Measurements from ENCODE around the gene IQGAP2.

The IQGAP2 gene

GRCh38 chr5:76492819-76493189 lies 89.7 kb downstream of the IQGAP2 start:
- no peak overlapping the region for H3K4me3 ChIP-seq (ENCODE audit: insufficient read depth, low read depth, low read length, poor library complexity, severe bottlenecking)
- H3K4me1 ChIP-seq (ENCODE audit: control insufficient read depth, insufficient read depth, low read length, poor library complexity, severe bottlenecking): peaks cover 5% of the 10 kb centered on the region
- DNase-seq: no peak
- H3K27me3 ChIP-seq (replicated peaks; ENCODE audit: control insufficient read depth, insufficient read depth, low read length, poor library complexity, severe bottlenecking): no peaks in the 10 kb centered on the region
- no peak overlapping the region for H3K27ac ChIP-seq (ENCODE audit: insufficient read depth, low read length, poor library complexity, severe bottlenecking)
- H3K9me3 ChIP-seq (ENCODE audit: control insufficient read depth, low read length): no peaks in the 10 kb centered on the region
- no peaks in the 10 kb centered on the region for H3K36me3 ChIP-seq (ENCODE audit: control insufficient read depth, insufficient read depth, low read length)

GRCh38 chr5:76493190-76493837 lies 90.2 kb downstream of the IQGAP2 start:
- no peak for DNase-seq
- H3K27ac ChIP-seq (ENCODE audit: insufficient read depth, low read length, poor library complexity, severe bottlenecking): no peak overlapping the region
- no peaks in the 10 kb centered on the region for H3K36me3 ChIP-seq (ENCODE audit: control insufficient read depth, insufficient read depth, low read length)
- H3K27me3 ChIP-seq (replicated peaks; ENCODE audit: control insufficient read depth, insufficient read depth, low read length, poor library complexity, severe bottlenecking): no peaks in the 10 kb centered on the region
- no peaks in the 10 kb centered on the region for H3K9me3 ChIP-seq (ENCODE audit: control insufficient read depth, low read length)
- no peak overlapping the region for H3K4me3 ChIP-seq (ENCODE audit: insufficient read depth, low read depth, low read length, poor library complexity, severe bottlenecking)
- peaks cover 5% of the 10 kb centered on the region for H3K4me1 ChIP-seq (ENCODE audit: control insufficient read depth, insufficient read depth, low read length, poor library complexity, severe bottlenecking)

- H3K9me3 ChIP-seq (ENCODE audit: control insufficient read depth, low read length): no peaks in the 10 kb centered on the region
- no peak overlapping the region for H3K27ac ChIP-seq (ENCODE audit: insufficient read depth, low read length, poor library complexity, severe bottlenecking)
- no peak overlapping the region for H3K4me3 ChIP-seq (ENCODE audit: insufficient read depth, low read depth, low read length, poor library complexity, severe bottlenecking)
- no peaks in the 10 kb centered on the region for H3K27me3 ChIP-seq (replicated peaks; ENCODE audit: control insufficient read depth, insufficient read depth, low read length, poor library complexity, severe bottlenecking)
- DNase-seq: no peak
- no peaks in the 10 kb centered on the region for H3K36me3 ChIP-seq (ENCODE audit: control insufficient read depth, insufficient read depth, low read length)
- H3K4me1 ChIP-seq (ENCODE audit: control insufficient read depth, insufficient read depth, low read length, poor library complexity, severe bottlenecking): peaks cover 5% of the 10 kb centered on the region
Observed at GRCh38 chr5:76494201-76494600, 91.1 kb downstream of the IQGAP2 start.

- H3K27me3 ChIP-seq (replicated peaks; ENCODE audit: control insufficient read depth, insufficient read depth, low read length, poor library complexity, severe bottlenecking): no peaks in the 10 kb centered on the region
Observed at GRCh38 chr5:76495870-76496269, 92.8 kb downstream of the IQGAP2 start.

GRCh38 chr5:76497065-76497460 lies 94.0 kb downstream of the IQGAP2 start:
- no peaks in the 10 kb centered on the region for H3K27me3 ChIP-seq (replicated peaks; ENCODE audit: control insufficient read depth, insufficient read depth, low read length, poor library complexity, severe bottlenecking)
- H3K9me3 ChIP-seq (ENCODE audit: control insufficient read depth, low read length): no peaks in the 10 kb centered on the region
- no peak overlapping the region for H3K27ac ChIP-seq (ENCODE audit: insufficient read depth, low read length, poor library complexity, severe bottlenecking)

More at GRCh38 chr5:76495870-76496269, 92.8 kb downstream of the IQGAP2 start:
- H3K36me3 ChIP-seq (ENCODE audit: control insufficient read depth, insufficient read depth, low read length): no peaks in the 10 kb centered on the region
- H3K4me3 ChIP-seq (ENCODE audit: insufficient read depth, low read depth, low read length, poor library complexity, severe bottlenecking): no peak overlapping the region
- DNase-seq: no peak
- no peaks in the 10 kb centered on the region for H3K9me3 ChIP-seq (ENCODE audit: control insufficient read depth, low read length)
- no peaks in the 10 kb centered on the region for H3K4me1 ChIP-seq (ENCODE audit: control insufficient read depth, insufficient read depth, low read length, poor library complexity, severe bottlenecking)
- no peak overlapping the region for H3K27ac ChIP-seq (ENCODE audit: insufficient read depth, low read length, poor library complexity, severe bottlenecking)

GRCh38 chr5:76497986-76498717 lies 95.1 kb downstream of the IQGAP2 start:
- no peaks in the 10 kb centered on the region for H3K9me3 ChIP-seq (ENCODE audit: control insufficient read depth, low read length)
- DNase-seq: no peak
- H3K27ac ChIP-seq (ENCODE audit: insufficient read depth, low read length, poor library complexity, severe bottlenecking): no peak overlapping the region
- H3K36me3 ChIP-seq (ENCODE audit: control insufficient read depth, insufficient read depth, low read length): no peaks in the 10 kb centered on the region
- no peaks in the 10 kb centered on the region for H3K27me3 ChIP-seq (replicated peaks; ENCODE audit: control insufficient read depth, insufficient read depth, low read length, poor library complexity, severe bottlenecking)
- no peak overlapping the region for H3K4me3 ChIP-seq (ENCODE audit: insufficient read depth, low read depth, low read length, poor library complexity, severe bottlenecking)
- no peaks in the 10 kb centered on the region for H3K4me1 ChIP-seq (ENCODE audit: control insufficient read depth, insufficient read depth, low read length, poor library complexity, severe bottlenecking)

More at GRCh38 chr5:76497065-76497460, 94.0 kb downstream of the IQGAP2 start:
- Histone ChIP-seq H3K4me3 (ENCODE audit: insufficient read depth, low read depth, low read length, poor library complexity, severe bottlenecking) (no peak overlapping the region), H3K4me1 (ENCODE audit: control insufficient read depth, insufficient read depth, low read length, poor library complexity, severe bottlenecking) (no peaks in the 10 kb centered on the region), H3K36me3 (ENCODE audit: control insufficient read depth, insufficient read depth, low read length) (no peaks in the 10 kb centered on the region)
- DNase-seq: no peak

- Histone ChIP-seq H3K4me1 (ENCODE audit: control insufficient read depth, insufficient read depth, low read length, poor library complexity, severe bottlenecking) (peaks cover 1% of the 10 kb centered on the region), H3K4me3 (ENCODE audit: insufficient read depth, low read depth, low read length, poor library complexity, severe bottlenecking) (no peak overlapping the region), H3K27ac (ENCODE audit: insufficient read depth, low read length, poor library complexity, severe bottlenecking) (no peak overlapping the region), H3K9me3 (ENCODE audit: control insufficient read depth, low read length) (no peaks in the 10 kb centered on the region), H3K27me3 (replicated peaks; ENCODE audit: control insufficient read depth, insufficient read depth, low read length, poor library complexity, severe bottlenecking) (no peaks in the 10 kb centered on the region), H3K36me3 (ENCODE audit: control insufficient read depth, insufficient read depth, low read length) (no peaks in the 10 kb centered on the region)
- DNase-seq: no peak
Observed at GRCh38 chr5:76499507-76500161, 96.5 kb downstream of the IQGAP2 start.

- DNase-seq: no peak
- Histone ChIP-seq H3K9me3 (ENCODE audit: control insufficient read depth, low read length) (no peaks in the 10 kb centered on the region), H3K27me3 (replicated peaks; ENCODE audit: control insufficient read depth, insufficient read depth, low read length, poor library complexity, severe bottlenecking) (no peaks in the 10 kb centered on the region), H3K36me3 (ENCODE audit: control insufficient read depth, insufficient read depth, low read length) (no peaks in the 10 kb centered on the region), H3K4me1 (ENCODE audit: control insufficient read depth, insufficient read depth, low read length, poor library complexity, severe bottlenecking) (peaks cover 6% of the 10 kb centered on the region), H3K4me3 (ENCODE audit: insufficient read depth, low read depth, low read length, poor library complexity, severe bottlenecking) (no peak overlapping the region), H3K27ac (ENCODE audit: insufficient read depth, low read length, poor library complexity, severe bottlenecking) (no peak overlapping the region)
Observed at GRCh38 chr5:76500633-76501393, 97.7 kb downstream of the IQGAP2 start.

- H3K4me1 ChIP-seq (ENCODE audit: control insufficient read depth, insufficient read depth, low read length, poor library complexity, severe bottlenecking): peaks cover 6% of the 10 kb centered on the region
- no peaks in the 10 kb centered on the region for H3K9me3 ChIP-seq (ENCODE audit: control insufficient read depth, low read length)
- H3K4me3 ChIP-seq (ENCODE audit: insufficient read depth, low read depth, low read length, poor library complexity, severe bottlenecking): no peak overlapping the region
- H3K36me3 ChIP-seq (ENCODE audit: control insufficient read depth, insufficient read depth, low read length): no peaks in the 10 kb centered on the region
- no peaks in the 10 kb centered on the region for H3K27me3 ChIP-seq (replicated peaks; ENCODE audit: control insufficient read depth, insufficient read depth, low read length, poor library complexity, severe bottlenecking)
- no peak for DNase-seq
- no peak overlapping the region for H3K27ac ChIP-seq (ENCODE audit: insufficient read depth, low read length, poor library complexity, severe bottlenecking)
Observed at GRCh38 chr5:76503929-76504328, 100.8 kb downstream of the IQGAP2 start.

Data from effector memory CD4-positive, alpha-beta T cell (primary cell).